ENCODE results near the gene CD274. TPM values are rescaled to one million over a fixed set of nuclear protein-coding genes. Genes with fewer than 3 reads are reported as not detected.
A peak's percentile ranks its signal among the peaks of the same experiment; 100 is the strongest.
"Not testable (repeated sequence)": the region's sequence is repeated elsewhere in the genome, so short reads cannot be mapped to it uniquely, and the experiment has no call there.

The CD274 gene
- polyA plus RNA-seq, 1 experiment = 16.6 TPM

GRCh38 chr9:5428172-5428571 is 22.2 kb upstream of the CD274 start:
- Histone ChIP-seq H3K9me3 (ENCODE audit: control insufficient read depth, insufficient read depth, low read length) (peaks cover 9% of the 10 kb centered on the region), H3K27me3 (ENCODE audit: control insufficient read depth, insufficient read depth, low read length) (no peaks in the 10 kb centered on the region), H3K4me3 (ENCODE audit: low read depth, low read length) (no peak overlapping the region), H3K27ac (ENCODE audit: low read depth, low read length) (no peak overlapping the region)
- DNase-seq (ENCODE audit: low read depth, low spot score) = no peak
- TF ChIP-seq CTCF (IDR thresholded peaks at IDR 0.05; ENCODE audit: low read depth, low read length) = no peak
- POLR2A ChIA-PET = no interaction called here
- CTCF ChIA-PET = interaction anchor here (0.7 kb wide), 1 partner anchor 11 kb away, joined by 3 read pairs; no protein-coding TSS in a partner anchor

- H3K27me3 ChIP-seq (ENCODE audit: control insufficient read depth, insufficient read depth, low read length) = no peaks in the 10 kb centered on the region
- POLR2A ChIA-PET = no interaction called here
- CTCF ChIA-PET = interaction anchor here (1.0 kb wide), 1 partner anchor 161 kb away, joined by 3 read pairs; no protein-coding TSS in a partner anchor
- TF ChIP-seq CTCF (IDR thresholded peaks at IDR 0.05; ENCODE audit: low read depth, low read length) = no peak
- no peak overlapping the region for H3K27ac ChIP-seq (ENCODE audit: low read depth, low read length)
- no peak for DNase-seq (ENCODE audit: low read depth, low spot score)
- H3K9me3 ChIP-seq (ENCODE audit: control insufficient read depth, insufficient read depth, low read length) = peaks cover 17% of the 10 kb centered on the region
- no peak overlapping the region for H3K4me3 ChIP-seq (ENCODE audit: low read depth, low read length)
Measured at GRCh38 chr9:5428794-5429528, 21.4 kb upstream of the CD274 start.

GRCh38 chr9:5429873-5430564 is 20.3 kb upstream of the CD274 start:
- Histone ChIP-seq H3K27me3 (ENCODE audit: control insufficient read depth, insufficient read depth, low read length) (no peaks in the 10 kb centered on the region), H3K9me3 (ENCODE audit: control insufficient read depth, insufficient read depth, low read length) (peaks cover 24% of the 10 kb centered on the region), H3K27ac (ENCODE audit: low read depth, low read length) (no peak overlapping the region), H3K4me3 (ENCODE audit: low read depth, low read length) (no peak overlapping the region)
- POLR2A ChIA-PET = no interaction called here
- no peak for DNase-seq (ENCODE audit: low read depth, low spot score)
- CTCF ChIA-PET = interaction anchor here (1.0 kb wide), 1 partner anchor 160 kb away, joined by 3 read pairs; no protein-coding TSS in a partner anchor
- no peak for TF ChIP-seq CTCF (IDR thresholded peaks at IDR 0.05; ENCODE audit: low read depth, low read length)

GRCh38 chr9:5430912-5431311 is 19.4 kb upstream of the CD274 start:
- CTCF ChIA-PET = no interaction called here
- Histone ChIP-seq H3K4me3 (ENCODE audit: low read depth, low read length) (no peak overlapping the region), H3K27me3 (ENCODE audit: control insufficient read depth, insufficient read depth, low read length) (no peaks in the 10 kb centered on the region), H3K27ac (ENCODE audit: low read depth, low read length) (no peak overlapping the region), H3K9me3 (ENCODE audit: control insufficient read depth, insufficient read depth, low read length) (peaks cover 24% of the 10 kb centered on the region)
- TF ChIP-seq CTCF (IDR thresholded peaks at IDR 0.05; ENCODE audit: low read depth, low read length) = peak; percentile 23; the same call in 1 of the 2 replicates
- DNase-seq (ENCODE audit: low read depth, low spot score) = no peak
- POLR2A ChIA-PET = no interaction called here

GRCh38 chr9:5432890-5433289 is 17.5 kb upstream of the CD274 start:
- H3K27me3 ChIP-seq (ENCODE audit: control insufficient read depth, insufficient read depth, low read length); H3K27ac ChIP-seq (ENCODE audit: low read depth, low read length); CTCF ChIA-PET; H3K4me3 ChIP-seq (ENCODE audit: low read depth, low read length); POLR2A ChIA-PET; DNase-seq (ENCODE audit: low read depth, low spot score): not testable (repeated sequence)
- peaks cover 24% of the 10 kb centered on the region for H3K9me3 ChIP-seq (ENCODE audit: control insufficient read depth, insufficient read depth, low read length)

- POLR2A ChIA-PET; H3K27ac ChIP-seq (ENCODE audit: low read depth, low read length); DNase-seq (ENCODE audit: low read depth, low spot score); H3K4me3 ChIP-seq (ENCODE audit: low read depth, low read length); CTCF ChIA-PET; H3K27me3 ChIP-seq (ENCODE audit: control insufficient read depth, insufficient read depth, low read length): not testable (repeated sequence)
- H3K9me3 ChIP-seq (ENCODE audit: control insufficient read depth, insufficient read depth, low read length) = peaks cover 24% of the 10 kb centered on the region
Measured at GRCh38 chr9:5433328-5433727, 17.0 kb upstream of the CD274 start.

GRCh38 chr9:5433841-5434810 is 16.2 kb upstream of the CD274 start:
- CTCF ChIA-PET = not testable (repeated sequence)

More at GRCh38 chr9:5433841-5434810, 16.2 kb upstream of the CD274 start:
- H3K27me3 ChIP-seq (ENCODE audit: control insufficient read depth, insufficient read depth, low read length); DNase-seq (ENCODE audit: low read depth, low spot score); H3K27ac ChIP-seq (ENCODE audit: low read depth, low read length); H3K4me3 ChIP-seq (ENCODE audit: low read depth, low read length); POLR2A ChIA-PET: not testable (repeated sequence)
- H3K9me3 ChIP-seq (ENCODE audit: control insufficient read depth, insufficient read depth, low read length) = peaks cover 24% of the 10 kb centered on the region
